PC-9 (cell line): ENCODE data around the gene BMAL1. TPM values are rescaled to one million over a fixed set of nuclear protein-coding genes. Genes with fewer than 3 reads are reported as not detected.

Experiments used
- BruUV-seq: library from RNA; stranded (reverse); fragments of 400-500 nt; replicated peaks from 2 replicates; lab custom pipeline; 2021; lab: Mats Ljungman, UMichigan
- CTCF ChIA-PET: fragments of 300-600 bp; sonication (Branson Sonifier 250); formaldehyde crosslinking; loops from one replicate; lab custom pipeline; 2022; ENCODE audit warnings: antibody characterized with exemption; lab: Charles Lee
- POLR2A ChIA-PET: fragments of 300-600 bp; sonication (Branson Sonifier 250); formaldehyde crosslinking; loops from one replicate; lab custom pipeline; 2022; ENCODE audit warnings: antibody characterized with exemption; ENCODE audit not compliant: unreplicated experiment; lab: Charles Lee
- DNase-seq, 2 experiments: peaks; one replicate each; pipeline versions ENCODE4 v3.0.0 to v3.0.0-alpha.2; 2015 to 2022; ENCODE audit warnings: mixed read lengths in 1 of 2
- H2AFZ ChIP-seq: fragments of 200-600 bp; sonication (generic); 2 replicates; pipeline ENCODE4 v1.8.1; 2017; ENCODE audit warnings: antibody characterized with exemption
- H3F3A ChIP-seq: fragments of 200-600 bp; sonication (generic); 2 replicates; pipeline ENCODE4 v1.8.1; 2017; ENCODE audit warnings: antibody characterized with exemption, mild to moderate bottlenecking, low read depth; ENCODE audit not compliant: insufficient read depth
- H3K27ac ChIP-seq: fragments of 200-600 bp; sonication (generic); 2 replicates; pipeline ENCODE4 v1.6.1; 2016; ENCODE audit warnings: mixed run types
- H3K27me3 ChIP-seq: fragments of 200-600 bp; sonication (generic); 2 replicates; pipeline ENCODE4 v1.6.1; 2016; ENCODE audit warnings: low read depth, mixed run types; ENCODE audit not compliant: insufficient read depth
- H3K36me3 ChIP-seq: fragments of 200-600 bp; sonication (generic); 2 replicates; pipeline ENCODE4 v1.6.1; 2016; ENCODE audit warnings: low read depth, mixed run types
- H3K4me1 ChIP-seq: fragments of 200-600 bp; sonication (generic); replicated peaks from 2 replicates; pipeline ENCODE4 v1.6.1; 2016; ENCODE audit warnings: mixed run types; ENCODE audit not compliant: insufficient read depth
- H3K4me2 ChIP-seq: fragments of 200-600 bp; sonication (generic); 2 replicates; pipeline ENCODE4 v1.6.1; 2017; ENCODE audit warnings: mixed run types
- H3K4me3 ChIP-seq: fragments of 200-600 bp; sonication (generic); 2 replicates; pipeline ENCODE4 v1.6.1; 2016; ENCODE audit warnings: mixed run types
- H3K79me2 ChIP-seq: fragments of 200-600 bp; sonication (generic); 2 replicates; pipeline ENCODE4 v1.6.1; 2017; ENCODE audit warnings: low read depth, mixed run types
- H3K9me2 ChIP-seq: fragments of 200-600 bp; sonication (generic); 2 replicates; pipeline ENCODE4 v1.8.1; 2017; ENCODE audit warnings: mild to moderate bottlenecking; ENCODE audit not compliant: insufficient read depth
- H3K9me3 ChIP-seq: fragments of 200-600 bp; sonication (generic); 2 replicates; pipeline ENCODE4 v1.8.1; 2016; ENCODE audit warnings: low read depth; ENCODE audit not compliant: insufficient read depth
- H4K20me1 ChIP-seq: fragments of 200-600 bp; sonication (generic); 2 replicates; pipeline ENCODE4 v1.8.1; 2017; ENCODE audit not compliant: insufficient read depth
- CTCF ChIP-seq: fragments of 200-600 bp; sonication (generic); conservative IDR thresholded peaks from 2 replicates; pipeline ENCODE4 v1.6.1; 2017; ENCODE audit warnings: mixed run types, antibody characterized with exemption, mild to moderate bottlenecking, moderate library complexity
- EZH2 ChIP-seq: fragments of 200-600 bp; sonication (generic); IDR thresholded peaks from 2 replicates; pipeline ENCODE4 v1.8.0; 2017; ENCODE audit warnings: antibody characterized with exemption, low read depth
- intact Hi-C: fragments of 100-400 bp; cut with micrococcal nuclease; formaldehyde crosslinking; loops from one replicate; pipeline ENCODE4 v1.10.0; 2022; ENCODE audit not compliant: unreplicated experiment
- total RNA-seq: library from RNA; stranded (reverse); gene quantifications from 2 replicates; pipeline ENCODE4 v1.2.3, GENCODE V29; 2021

BMAL1 gene
- total RNA-seq, 1 experiment from 2014 or later, result 15.0 TPM

GRCh38 chr11:13294178-13294577 is 16.6 kb downstream of the BMAL1 start:
- Histone ChIP-seq H3K79me2 (no peaks in the 10 kb centered on the region), H3K4me3 (no peak overlapping the region), H3K27ac (no peak overlapping the region), H3K4me1 (no peaks in the 10 kb centered on the region), H3K9me3 (no peaks in the 10 kb centered on the region), H4K20me1 (no peaks in the 10 kb centered on the region), H3F3A (no peaks in the 10 kb centered on the region), H3K9me2 (no peaks in the 10 kb centered on the region), H3K4me2 (no peak overlapping the region), H2AFZ (no peak overlapping the region), H3K27me3 (no peaks in the 10 kb centered on the region), H3K36me3 (no peaks in the 10 kb centered on the region)
- ChIA-PET POLR2A (no interaction called here), CTCF (no interaction called here)
- no TSS peak for BruUV-seq
- intact Hi-C loops, result no loop called here
- no peak for DNase-seq
- TF ChIP-seq CTCF (no peak), EZH2 (no peak)

- H4K20me1 ChIP-seq, result no peaks in the 10 kb centered on the region
- CTCF ChIA-PET, result no interaction called here
- H3K9me3 ChIP-seq, result no peaks in the 10 kb centered on the region
- POLR2A ChIA-PET, result no interaction called here
- H2AFZ ChIP-seq, result no peak overlapping the region
- no peak overlapping the region for H3K4me2 ChIP-seq
- no peaks in the 10 kb centered on the region for H3K4me1 ChIP-seq
- no TSS peak for BruUV-seq
- H3F3A ChIP-seq, result no peaks in the 10 kb centered on the region
- H3K27ac ChIP-seq, result no peak overlapping the region
- no peaks in the 10 kb centered on the region for H3K9me2 ChIP-seq
- no peaks in the 10 kb centered on the region for H3K79me2 ChIP-seq
- DNase-seq, result no peak
- no peaks in the 10 kb centered on the region for H3K36me3 ChIP-seq
- intact Hi-C loops, result no loop called here
- no peak overlapping the region for H3K4me3 ChIP-seq
- H3K27me3 ChIP-seq, result no peaks in the 10 kb centered on the region
- TF ChIP-seq CTCF (no peak), EZH2 (no peak)
Observed at GRCh38 chr11:13294771-13295579, 17.4 kb downstream of the BMAL1 start.

GRCh38 chr11:13297308-13297916 is 19.8 kb downstream of the BMAL1 start:
- DNase-seq, result no peak
- TF ChIP-seq EZH2 (no peak), CTCF (no peak)
- H3K36me3 ChIP-seq, result no peaks in the 10 kb centered on the region
- no peak overlapping the region for H2AFZ ChIP-seq
- H3K27me3 ChIP-seq, result no peaks in the 10 kb centered on the region
- CTCF ChIA-PET, result no interaction called here
- no peak overlapping the region for H3K4me2 ChIP-seq
- no peaks in the 10 kb centered on the region for H3K79me2 ChIP-seq
- H3F3A ChIP-seq, result no peaks in the 10 kb centered on the region
- POLR2A ChIA-PET, result no interaction called here
- no peaks in the 10 kb centered on the region for H3K9me3 ChIP-seq
- no peak overlapping the region for H3K4me3 ChIP-seq
- intact Hi-C loops, result no loop called here
- no peaks in the 10 kb centered on the region for H4K20me1 ChIP-seq
- H3K9me2 ChIP-seq, result no peaks in the 10 kb centered on the region
- H3K27ac ChIP-seq, result no peak overlapping the region
- no peaks in the 10 kb centered on the region for H3K4me1 ChIP-seq
- no TSS peak for BruUV-seq
